Left lung (tissue), 10 donors: ENCODE results near the gene HADHA. TPM values are rescaled to one million over a fixed set of nuclear protein-coding genes. Genes with fewer than 3 reads are reported as not detected.
A peak's percentile ranks its signal among the peaks of the same experiment; 100 is the strongest.

Source experiments
- ATAC-seq: fragments of 200-7000 bp; cut with Tn5 transposase; one replicate; pipeline ENCODE4 v1.9.1; 2020; ENCODE audit warnings: moderate library complexity
- DNase-seq, 4 donors: peaks; one replicate each; pipeline ENCODE4 v3.0.0-alpha.2; 2013 to 2020
- H3K27ac ChIP-seq, 2 donors: fragments of 200-600 bp; sonication (generic) in 1 of 2; one replicate each; pipeline versions ENCODE4 v1.5.0 to v1.8.0; 2020 to 2021
- H3K27me3 ChIP-seq, 2 donors: fragments of 200-600 bp; sonication (generic) in 1 of 2; one replicate each; pipeline versions ENCODE4 v1.5.0 to v1.8.0; 2020 to 2021
- H3K36me3 ChIP-seq, 2 donors: fragments of 200-600 bp; sonication (generic) in 1 of 2; one replicate each; pipeline versions ENCODE4 v1.5.0 to v1.8.0; 2020 to 2021
- H3K4me1 ChIP-seq, 2 donors: fragments of 200-600 bp; one replicate each; pipeline ENCODE4 v1.8.0; 2021
- H3K4me3 ChIP-seq, 2 donors: fragments of 200-600 bp; sonication (generic) in 1 of 2; one replicate each; pipeline versions ENCODE4 v1.5.0 to v1.8.0; 2020 to 2021; ENCODE audit warnings: mild to moderate bottlenecking in 1 of 2
- H3K9me3 ChIP-seq, 2 donors: fragments of 200-600 bp; sonication (generic) in 1 of 2; one replicate each; pipeline versions ENCODE4 v1.5.0 to v1.8.0; 2020 to 2021
- CTCF ChIP-seq, 2 donors: fragments of 200-600 bp; sonication (generic) in 1 of 2; IDR thresholded peaks; one replicate each; pipeline versions ENCODE4 v1.5.0 to v1.8.0; 2021; ENCODE audit warnings: antibody characterized with exemption in 2 of 2
- intact Hi-C, 2 donors: fragments of 100-400 bp; cut with DNase I; formaldehyde crosslinking; loops; one replicate each; pipeline versions ENCODE4 v1.11.2 to v1.14.2; 2022
- polyA plus RNA-seq, 6 donors: library from polyadenylated mRNA; unstranded; fragments of 120-200 nt; gene quantifications; one replicate each; pipeline ENCODE4 v1.2.1, GENCODE V29; 2013; ENCODE audit not compliant: insufficient read length in 6 of 6
- total RNA-seq, 2 donors: library from RNA; stranded (reverse); fragmentation: NEBNext Ultra II Directional; extraction: Animal tissue kit (Norgen Biotek cat#: 25700); gene quantifications; one replicate each; pipeline ENCODE4 v1.2.1, GENCODE V29; 2021
- donor health status: DM: no; HTN: yes; CAD: no.
- donor health status: DM: no; HTN: no; CAD: no.

HADHA gene
- total and polyA plus RNA-seq, 8 donors: 126 to 241 (median 198) TPM

GRCh38 chr2:26246818-26247217, 2.4 kb upstream of the HADHA start:
- no peak for ATAC-seq
- no peaks in the 10 kb centered on the region for H3K36me3 ChIP-seq
- H3K9me3 ChIP-seq: no peaks in the 10 kb centered on the region
- no peaks in the 10 kb centered on the region for H3K27me3 ChIP-seq
- H3K4me1 ChIP-seq: peaks cover 14 to 57% of the 10 kb centered on the region in 2 donors
- H3K4me3 ChIP-seq: peak overlapping the region in 1 of 2 donors; percentile 68
- no peak for TF ChIP-seq CTCF (IDR thresholded peaks at IDR 0.05)
- intact Hi-C loops: loop anchor here in 1 of 2 donors (10.0 kb wide), 1 partner anchor 48 kb away; no protein-coding TSS in a partner anchor
- no peak overlapping the region for H3K27ac ChIP-seq
- no peak for DNase-seq

- Histone ChIP-seq H3K4me3 (peak overlapping the region; percentile 68 to 80), H3K27ac (peak overlapping the region; percentile 98 to 99), H3K4me1 (peaks cover 14 to 67% of the 10 kb centered on the region in 2 donors), H3K9me3 (no peaks in the 10 kb centered on the region), H3K36me3 (no peaks in the 10 kb centered on the region), H3K27me3 (no peaks in the 10 kb centered on the region)
- intact Hi-C loops: loop anchor here in 1 of 2 donors (10.0 kb wide), 1 partner anchor 49 kb away; no protein-coding TSS in a partner anchor
- DNase-seq: no peak
- ATAC-seq: peak; percentile 7
- no peak for TF ChIP-seq CTCF (IDR thresholded peaks at IDR 0.05)
Observed at GRCh38 chr2:26245810-26246209, 1.4 kb upstream of the HADHA start.

GRCh38 chr2:26245231-26245732, 850 bp upstream of the HADHA start:
- H3K4me1 ChIP-seq: peaks cover 14 to 72% of the 10 kb centered on the region in 2 donors
- H3K4me3 ChIP-seq: peak overlapping the region; percentile 68 to 80
- H3K27me3 ChIP-seq: no peaks in the 10 kb centered on the region
- H3K27ac ChIP-seq: peak overlapping the region; percentile 98 to 99
- no peak for DNase-seq
- H3K9me3 ChIP-seq: no peaks in the 10 kb centered on the region
- ATAC-seq: peak; percentile 45
- H3K36me3 ChIP-seq: no peaks in the 10 kb centered on the region
- intact Hi-C loops: loop anchor here in 1 of 2 donors (10.0 kb wide), 1 partner anchor 50 kb away; no protein-coding TSS in a partner anchor
- no peak for TF ChIP-seq CTCF (IDR thresholded peaks at IDR 0.05)

- Histone ChIP-seq H3K27ac (peak overlapping the region; percentile 98 to 99), H3K4me1 (peaks cover 14 to 84% of the 10 kb centered on the region in 2 donors), H3K36me3 (peaks cover 0 to under 1% of the 10 kb centered on the region in 2 donors), H3K27me3 (no peaks in the 10 kb centered on the region), H3K9me3 (no peaks in the 10 kb centered on the region), H3K4me3 (peak overlapping the region; percentile 68 to 80)
- TF ChIP-seq CTCF (IDR thresholded peaks at IDR 0.05): no peak
- DNase-seq: peak in 2 of 4 donors; percentile 41 to 51
- ATAC-seq: peak; percentile 5
- intact Hi-C loops: loop anchor here in 1 of 2 donors (10.0 kb wide), 1 partner anchor 51 kb away; no protein-coding TSS in a partner anchor
Observed at GRCh38 chr2:26243470-26244308, 743 bp downstream of the HADHA start.

GRCh38 chr2:26241928-26242436, 2.5 kb downstream of the HADHA start:
- ATAC-seq (no peak), DNase-seq (no peak)
- H3K36me3 ChIP-seq: peaks cover 0 to 18% of the 10 kb centered on the region in 2 donors
- H3K4me3 ChIP-seq: peak overlapping the region in 1 of 2 donors; percentile 68
- H3K27ac ChIP-seq: no peak overlapping the region
- no peaks in the 10 kb centered on the region for H3K9me3 ChIP-seq
- TF ChIP-seq CTCF (IDR thresholded peaks at IDR 0.05): no peak
- peaks cover 14 to 70% of the 10 kb centered on the region in 2 donors for H3K4me1 ChIP-seq
- intact Hi-C loops: loop anchor here in 1 of 2 donors (10.0 kb wide), 1 partner anchor 53 kb away; no protein-coding TSS in a partner anchor
- H3K27me3 ChIP-seq: no peaks in the 10 kb centered on the region
